HepG2 (cell line): ENCODE data around the gene SLC35B4. TPM values are rescaled to one million over a fixed set of nuclear protein-coding genes. Genes with fewer than 3 reads are reported as not detected.

ENCODE experiments used
- BHLHE40 ChIP-seq: IDR thresholded peaks from 2 replicates; pipeline ENCODE4 v1.6.1; 2011; ENCODE audit warnings: low read length, improper control_type of control experiment
- CTCF ChIP-seq: sonication (generic); formaldehyde crosslinking; IDR thresholded peaks from 2 replicates; pipeline ENCODE4 v1.5.0; 2020; ENCODE audit warnings: mild to moderate bottlenecking, missing genetic modification reagents, moderate library complexity
- TSC22D2 ChIP-seq: sonication (generic); formaldehyde crosslinking; IDR thresholded peaks from 2 replicates; pipeline ENCODE4 v1.5.1; 2020; ENCODE audit warnings: missing genetic modification reagents, mild to moderate bottlenecking, borderline replicate concordance
- ZBTB40 ChIP-seq, 2 experiments: fragments of 450-650 bp in 1 of 2; sonication (generic) in 1 of 2; formaldehyde crosslinking in 1 of 2; IDR thresholded peaks; 2 replicates each; pipeline versions ENCODE4 v1.6.1 to v1.8.0; 2016 to 2022; ENCODE audit warnings: antibody characterized with exemption in 1 of 2, mild to moderate bottlenecking in 1 of 2, missing genetic modification reagents in 1 of 2
- polyA plus RNA-seq, 8 experiments: library from polyadenylated mRNA; depleted of rRNA in 3 of 8; stranded (reverse) in 7 of 8; unstranded in 1 of 8; fragments of >200 nt; fragmentation: Illumina TruSeq in 4 of 8; extraction: Trizol in 4 of 8; gene quantifications; 2 replicates each; pipeline versions ENCODE4 v1.2.1 to v1.2.3, GENCODE V29; 2011 to 2016; ENCODE audit warnings: low read depth in 4 of 8, missing spikeins in 1 of 8, mixed read lengths in 1 of 8; ENCODE audit not compliant: insufficient read depth in 1 of 8
- total RNA-seq, 5 experiments: library from RNA; depleted of rRNA; stranded (reverse); fragments of >200 nt; fragmentation: Illumina TruSeq; extraction: Trizol; gene quantifications; 2 replicates each; pipeline ENCODE4 v1.2.3, GENCODE V29; 2016; ENCODE audit warnings: low read depth in 1 of 5
- TF ChIP-seq, protein P1 (sequence below): IDR thresholded peaks from 2 replicates; pipeline ENCODE4 v1.6.1; 2016; ENCODE audit warnings: missing compliant biosample characterization, missing genetic modification reagents, borderline replicate concordance
- TF ChIP-seq, protein P2 (sequence below): sonication (generic); formaldehyde crosslinking; IDR thresholded peaks from 2 replicates; pipeline ENCODE4 v1.5.0; 2020; ENCODE audit warnings: mild to moderate bottlenecking, missing genetic modification reagents

SLC35B4 gene
- total and polyA plus RNA-seq, 2 of the 13 experiments (the other 11 are each of a cell fraction or from before 2014, with no cell fraction given): 17.1 to 17.8 TPM

GRCh38 chr7:134355004-134355525 is 38.3 kb upstream of the SLC35B4 start (continued):
- TF ChIP-seq CTCF (CRISPR knock-in tag): peak; percentile 47
- TF ChIP-seq TSC22D2 (CRISPR knock-in tag): no peak
- TF ChIP-seq, protein P1, sequence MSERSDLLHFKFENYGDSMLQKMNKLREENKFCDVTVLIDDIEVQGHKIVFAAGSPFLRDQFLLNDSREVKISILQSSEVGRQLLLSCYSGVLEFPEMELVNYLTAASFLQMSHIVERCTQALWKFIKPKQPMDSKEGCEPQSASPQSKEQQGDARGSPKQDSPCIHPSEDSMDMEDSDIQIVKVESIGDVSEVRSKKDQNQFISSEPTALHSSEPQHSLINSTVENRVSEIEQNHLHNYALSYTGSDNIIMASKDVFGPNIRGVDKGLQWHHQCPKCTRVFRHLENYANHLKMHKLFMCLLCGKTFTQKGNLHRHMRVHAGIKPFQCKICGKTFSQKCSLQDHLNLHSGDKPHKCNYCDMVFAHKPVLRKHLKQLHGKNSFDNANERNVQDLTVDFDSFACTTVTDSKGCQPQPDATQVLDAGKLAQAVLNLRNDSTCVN (CRISPR knock-in tag): no peak
- no peak for TF ChIP-seq BHLHE40
- TF ChIP-seq, protein P2, sequence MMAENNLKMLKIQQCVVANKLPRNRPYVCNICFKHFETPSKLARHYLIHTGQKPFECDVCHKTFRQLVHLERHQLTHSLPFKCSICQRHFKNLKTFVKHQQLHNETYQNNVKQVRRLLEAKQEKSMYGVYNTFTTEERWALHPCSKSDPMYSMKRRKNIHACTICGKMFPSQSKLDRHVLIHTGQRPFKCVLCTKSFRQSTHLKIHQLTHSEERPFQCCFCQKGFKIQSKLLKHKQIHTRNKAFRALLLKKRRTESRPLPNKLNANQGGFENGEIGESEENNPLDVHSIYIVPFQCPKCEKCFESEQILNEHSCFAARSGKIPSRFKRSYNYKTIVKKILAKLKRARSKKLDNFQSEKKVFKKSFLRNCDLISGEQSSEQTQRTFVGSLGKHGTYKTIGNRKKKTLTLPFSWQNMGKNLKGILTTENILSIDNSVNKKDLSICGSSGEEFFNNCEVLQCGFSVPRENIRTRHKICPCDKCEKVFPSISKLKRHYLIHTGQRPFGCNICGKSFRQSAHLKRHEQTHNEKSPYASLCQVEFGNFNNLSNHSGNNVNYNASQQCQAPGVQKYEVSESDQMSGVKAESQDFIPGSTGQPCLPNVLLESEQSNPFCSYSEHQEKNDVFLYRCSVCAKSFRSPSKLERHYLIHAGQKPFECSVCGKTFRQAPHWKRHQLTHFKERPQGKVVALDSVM (CRISPR knock-in tag): 0 out of 2 replicates have a peak, but pooled peaks have one; percentile 29
- TF ChIP-seq ZBTB40 (IDR thresholded peaks at IDR 0.05): no peak
- no peak for TF ChIP-seq ZBTB40 (CRISPR knock-in tag; IDR thresholded peaks at IDR 0.05)
- TF ChIP-seq, all 625 proteins: peak for 6
